GM19463 (cell line): ENCODE measurements around the gene VIL1.

Source experiments
- ATAC-seq: cut with Tn5 transposase; IDR thresholded peaks from one replicate; pipeline ENCODE4 v1.9.1; 2021; ENCODE audit warnings: mild to moderate bottlenecking, moderate library complexity; ENCODE audit not compliant: unreplicated experiment

VIL1 gene

GRCh38 chr2:218482651-218483050 is 63.7 kb downstream of the VIL1 start:
- no peak for ATAC-seq

GRCh38 chr2:218485986-218486667 is 67.2 kb downstream of the VIL1 start:
- ATAC-seq: no peak

DNA sequence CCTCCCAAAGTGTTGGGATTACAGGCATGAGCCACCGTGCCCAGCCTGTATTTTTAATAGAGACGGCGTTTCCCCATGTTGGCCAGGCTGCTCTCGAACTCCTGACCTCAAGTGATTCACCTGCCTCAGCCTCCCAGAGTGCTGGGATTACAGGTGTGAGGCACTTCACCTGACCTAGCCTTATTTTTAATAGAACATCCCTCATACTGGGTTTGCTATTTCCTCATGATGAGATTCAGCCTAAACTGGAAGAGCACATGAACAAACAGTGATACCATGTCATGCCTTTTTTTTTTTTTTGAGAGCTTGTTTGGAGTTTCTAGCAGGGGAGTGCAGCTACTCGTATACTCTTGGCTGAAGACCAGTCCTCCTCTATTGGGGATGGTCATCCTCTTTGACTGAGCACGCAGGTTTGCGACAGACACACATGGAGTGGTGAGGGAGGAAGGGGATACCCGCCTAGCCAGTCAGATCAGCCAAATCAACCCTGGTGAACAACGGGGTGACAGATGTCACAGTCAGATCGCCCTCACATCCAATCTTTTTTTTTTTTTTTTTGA is 81.7 kb downstream of the VIL1 start:
- ATAC-seq: no peak

- no peak for ATAC-seq
Observed at GRCh38 chr2:218501665-218502064, 82.7 kb downstream of the VIL1 start.
